HG03097 (cell line): ENCODE data around the gene SACS.
"Not testable (repeated sequence)": the region's sequence is repeated elsewhere in the genome, so short reads cannot be mapped to it uniquely, and the experiment has no call there.

Source experiments
- ATAC-seq: cut with Tn5 transposase; IDR thresholded peaks from one replicate; pipeline ENCODE4 v1.9.1; 2021; ENCODE audit not compliant: unreplicated experiment, low FRiP score

The SACS gene

GRCh38 chr13:23321535-23322241 is 111.8 kb downstream of the SACS start:
- peak; percentile 78 for ATAC-seq

GRCh38 chr13:23320926-23321534 is 112.5 kb downstream of the SACS start:
- ATAC-seq = peak; percentile 35

DNA sequence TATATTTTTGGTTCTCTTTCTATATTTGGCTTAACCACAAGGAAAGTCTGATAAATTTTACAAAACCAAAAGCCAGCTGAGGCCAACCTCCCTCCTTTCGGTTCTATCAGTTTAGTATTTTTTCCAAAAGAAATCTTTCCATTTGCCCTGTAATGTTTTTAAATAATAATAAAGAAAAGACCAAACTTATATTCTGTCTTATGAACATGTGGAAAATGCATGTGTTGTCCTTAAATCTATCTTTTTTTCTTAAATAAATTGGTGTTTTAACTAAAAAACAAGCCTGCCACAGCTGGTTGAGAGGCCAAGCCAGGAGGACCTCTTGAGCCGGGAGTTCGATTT is 113.6 kb downstream of the SACS start:
- ATAC-seq = no peak

- not testable (repeated sequence) for ATAC-seq
Observed at GRCh38 chr13:23314837-23315236, 118.7 kb downstream of the SACS start.

- no peak for ATAC-seq
Observed at GRCh38 chr13:23292586-23292985, 140.9 kb downstream of the SACS start.

GRCh38 chr13:23289917-23290357 is 143.6 kb downstream of the SACS start:
- ATAC-seq = no peak

- no peak for ATAC-seq
Observed at GRCh38 chr13:23288995-23289394, 144.5 kb downstream of the SACS start.

DNA sequence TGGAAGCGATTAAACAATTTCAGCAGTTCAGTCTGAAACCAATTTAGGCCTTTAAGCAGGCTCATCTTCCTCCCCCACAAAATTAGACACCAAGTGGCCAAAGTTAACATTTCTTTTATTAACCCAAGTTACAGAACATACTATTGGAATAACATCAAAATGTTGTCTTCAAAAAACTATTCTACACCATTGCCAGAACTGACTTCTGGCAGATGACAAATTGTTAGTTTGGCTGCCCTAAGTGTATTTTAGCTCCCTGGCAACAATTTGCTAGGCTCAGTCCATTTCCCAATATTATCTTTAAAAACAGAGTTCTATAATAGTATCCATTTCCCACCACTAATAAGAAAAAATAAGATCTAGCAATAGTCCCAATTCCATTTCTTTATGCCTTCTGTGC is 144.9 kb downstream of the SACS start:
- no peak for ATAC-seq

DNA sequence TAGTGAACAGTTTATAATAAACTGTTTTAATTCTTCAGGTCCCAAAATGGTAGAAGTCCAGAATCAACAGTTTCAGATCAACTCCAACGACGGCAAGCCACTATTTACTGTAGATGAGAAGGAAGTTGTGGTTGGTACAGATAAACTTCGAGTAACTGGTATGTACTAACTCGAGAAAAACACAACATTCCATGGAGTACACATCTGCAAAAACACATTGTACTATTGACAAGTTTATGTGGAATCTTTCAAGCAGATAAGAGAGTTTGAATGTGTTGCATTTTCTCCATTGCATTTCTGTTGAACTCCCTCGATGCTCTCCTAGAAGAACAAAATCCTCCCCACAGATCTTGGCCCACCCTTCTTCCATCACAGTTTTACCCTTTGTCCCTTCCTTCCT is 154.2 kb downstream of the SACS start:
- no peak for ATAC-seq
